ENCODE results near the gene L1TD1. TPM values are rescaled to one million over a fixed set of nuclear protein-coding genes. Genes with fewer than 3 reads are reported as not detected.

L1TD1 gene
- total and polyA plus RNA-seq, 2 donors (not counting 3 experiments of a cell fraction or from before 2014, with no cell fraction given), result 0.01 TPM; not detected in 1

DNA sequence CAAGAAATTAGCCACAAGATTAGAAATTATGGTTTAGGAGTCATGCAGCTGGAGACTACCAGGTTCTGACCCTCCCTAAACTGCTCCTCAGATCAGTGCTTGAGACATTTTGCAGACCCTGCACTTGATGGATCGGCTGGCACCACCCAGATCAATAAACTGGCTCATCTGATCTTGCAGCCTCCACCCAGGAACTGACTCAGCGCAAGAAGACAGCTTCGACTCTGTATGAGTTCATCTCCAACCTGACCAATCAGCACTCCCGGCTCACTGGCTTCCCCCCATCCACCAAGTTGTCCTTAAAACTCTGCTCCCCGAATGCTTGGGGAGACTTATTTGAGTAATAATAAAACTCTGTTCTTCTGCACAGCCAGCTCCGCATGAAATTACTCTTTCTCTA lies 40.0 kb downstream of the L1TD1 start:
- FAIRE-seq, result no peak
- intact Hi-C loops (cut with micrococcal nuclease), result no loop called here
- Histone ChIP-seq H3K4me2 (ENCODE audit: insufficient read depth, low read length) (no peak overlapping the region), H3K9me1 (replicated peaks; ENCODE audit: control insufficient read depth, extremely low read depth, insufficient read depth, low read length) (no peaks in the 10 kb centered on the region), H3K9ac (replicated peaks; ENCODE audit: extremely low read depth, insufficient read depth, low read length) (no peak overlapping the region), H3K27ac (ENCODE audit: insufficient read depth, low read depth, low read length) (no peak overlapping the region), H3K9me3 (replicated peaks; ENCODE audit: control insufficient read depth, insufficient read depth, low read length) (no peaks in the 10 kb centered on the region), H3K36me3 (ENCODE audit: control insufficient read depth in 2 of 2, extremely low read depth in 1 of 2, insufficient read depth in 2 of 2, low read length in 2 of 2) (no peaks in the 10 kb centered on the region), H4K20me1 (replicated peaks; ENCODE audit: control insufficient read depth, extremely low read depth, insufficient read depth, low read length) (no peaks in the 10 kb centered on the region), H3K27me3 (ENCODE audit: control insufficient read depth in 2 of 2, insufficient read depth in 2 of 2, low read length in 2 of 2) (no peaks in the 10 kb centered on the region), H3K4me3 (replicated peaks in 1 of 3; ENCODE audit: insufficient read depth in 1 of 3, low read depth in 1 of 3, low read length in 3 of 3) (no peak overlapping the region), H3K79me2 (ENCODE audit: control insufficient read depth, insufficient read depth, low read length) (no peaks in the 10 kb centered on the region), H2AFZ (ENCODE audit: low read depth, low read length) (no peak overlapping the region), H3K4me1 (ENCODE audit: control insufficient read depth, extremely low read depth, insufficient read depth, low read length) (no peaks in the 10 kb centered on the region)
- ChIA-PET CTCF (no interaction called here), POLR2A (no interaction called here)
- DNase-seq (ENCODE audit: low read depth, low spot score), result no peak
- TF ChIP-seq JUN (IDR thresholded peaks at IDR 0.05; ENCODE audit: borderline replicate concordance, insufficient read depth, insufficient read length, low read depth) (no peak), MYC (IDR thresholded peaks at IDR 0.05; ENCODE audit: low read depth, low read length) (no peak), POLR2AphosphoS5 (IDR thresholded peaks at IDR 0.05; ENCODE audit: insufficient read depth, low read depth, low read length) (no peak), GATA2 (IDR thresholded peaks at IDR 0.05; ENCODE audit: insufficient read depth, insufficient read length, low read depth, low read length) (no peak), FOS (IDR thresholded peaks at IDR 0.05; ENCODE audit: borderline replicate concordance, insufficient read depth, low read length) (no peak), EZH2 (IDR thresholded peaks at IDR 0.05; ENCODE audit: borderline replicate concordance, low read depth, low read length, severe bottlenecking) (no peak), POLR2A (IDR thresholded peaks at IDR 0.05; ENCODE audit: low read depth, low read length) (no peak)
- TF ChIP-seq, protein P1, sequence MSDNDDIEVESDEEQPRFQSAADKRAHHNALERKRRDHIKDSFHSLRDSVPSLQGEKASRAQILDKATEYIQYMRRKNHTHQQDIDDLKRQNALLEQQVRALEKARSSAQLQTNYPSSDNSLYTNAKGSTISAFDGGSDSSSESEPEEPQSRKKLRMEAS (IDR thresholded peaks at IDR 0.05; ENCODE audit: insufficient read depth, insufficient read length), result no peak
- TF ChIP-seq, protein P2, sequence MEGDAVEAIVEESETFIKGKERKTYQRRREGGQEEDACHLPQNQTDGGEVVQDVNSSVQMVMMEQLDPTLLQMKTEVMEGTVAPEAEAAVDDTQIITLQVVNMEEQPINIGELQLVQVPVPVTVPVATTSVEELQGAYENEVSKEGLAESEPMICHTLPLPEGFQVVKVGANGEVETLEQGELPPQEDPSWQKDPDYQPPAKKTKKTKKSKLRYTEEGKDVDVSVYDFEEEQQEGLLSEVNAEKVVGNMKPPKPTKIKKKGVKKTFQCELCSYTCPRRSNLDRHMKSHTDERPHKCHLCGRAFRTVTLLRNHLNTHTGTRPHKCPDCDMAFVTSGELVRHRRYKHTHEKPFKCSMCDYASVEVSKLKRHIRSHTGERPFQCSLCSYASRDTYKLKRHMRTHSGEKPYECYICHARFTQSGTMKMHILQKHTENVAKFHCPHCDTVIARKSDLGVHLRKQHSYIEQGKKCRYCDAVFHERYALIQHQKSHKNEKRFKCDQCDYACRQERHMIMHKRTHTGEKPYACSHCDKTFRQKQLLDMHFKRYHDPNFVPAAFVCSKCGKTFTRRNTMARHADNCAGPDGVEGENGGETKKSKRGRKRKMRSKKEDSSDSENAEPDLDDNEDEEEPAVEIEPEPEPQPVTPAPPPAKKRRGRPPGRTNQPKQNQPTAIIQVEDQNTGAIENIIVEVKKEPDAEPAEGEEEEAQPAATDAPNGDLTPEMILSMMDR (IDR thresholded peaks at IDR 0.05; ENCODE audit: extremely low read depth in 1 of 2, insufficient read depth in 1 of 2, low read depth in 1 of 2, low read length in 2 of 2), result no peak
- BruUV-seq (replicated peaks), result no TSS peak
- dilution Hi-C loops (cut with MboI; ENCODE audit: extremely low pct_ligation_motif_present, low sequenced_read_pairs), result no loop called here
